ENCODE data around the gene TCP11.

TCP11 gene

GRCh38 chr6:35173044-35173426 is 31.9 kb upstream of the TCP11 start:
- no peak for DNase-seq (ENCODE audit: low read depth in 2 of 2)

GRCh38 chr6:35170891-35171290 is 29.8 kb upstream of the TCP11 start:
- no peak for DNase-seq (ENCODE audit: low read depth in 2 of 2)

- no peak for DNase-seq (ENCODE audit: low read depth in 2 of 2)
These were observed 29.0 kb upstream of the TCP11 start for GRCh38 chr6:35170166-35170565.

GRCh38 chr6:35168461-35168861 is 27.3 kb upstream of the TCP11 start:
- no peak for DNase-seq (ENCODE audit: low read depth in 2 of 2)

- DNase-seq (ENCODE audit: low read depth in 2 of 2) = no peak
These were observed 26.4 kb upstream of the TCP11 start for GRCh38 chr6:35167505-35167904.

- DNase-seq (ENCODE audit: low read depth in 2 of 2) = no peak
These were observed 25.4 kb upstream of the TCP11 start for GRCh38 chr6:35166520-35166919.

- no peak for DNase-seq (ENCODE audit: low read depth in 2 of 2)
These were observed 25.0 kb upstream of the TCP11 start for GRCh38 chr6:35166116-35166515.

- no peak for DNase-seq (ENCODE audit: low read depth in 2 of 2)
These were observed 24.5 kb upstream of the TCP11 start for GRCh38 chr6:35165630-35166071.

- DNase-seq (ENCODE audit: low read depth in 2 of 2) = no peak
These were observed 23.7 kb upstream of the TCP11 start for GRCh38 chr6:35164868-35165267.

GRCh38 chr6:35164277-35164676 is 23.1 kb upstream of the TCP11 start:
- DNase-seq (ENCODE audit: low read depth in 2 of 2) = no peak

GRCh38 chr6:35163836-35164235 is 22.7 kb upstream of the TCP11 start:
- DNase-seq (ENCODE audit: low read depth in 2 of 2) = no peak

GRCh38 chr6:35161776-35162607 is 20.9 kb upstream of the TCP11 start:
- DNase-seq (ENCODE audit: low read depth in 2 of 2) = no peak

GRCh38 chr6:35161266-35161665 is 20.1 kb upstream of the TCP11 start:
- no peak for DNase-seq (ENCODE audit: low read depth in 2 of 2)

- DNase-seq (ENCODE audit: low read depth in 2 of 2) = no peak
These were observed 19.5 kb upstream of the TCP11 start for GRCh38 chr6:35160642-35161041.

- no peak for DNase-seq (ENCODE audit: low read depth in 2 of 2)
These were observed 17.4 kb upstream of the TCP11 start for GRCh38 chr6:35158520-35158919.

GRCh38 chr6:35154947-35155346 is 13.8 kb upstream of the TCP11 start:
- no peak for DNase-seq (ENCODE audit: low read depth in 2 of 2)

GRCh38 chr6:35154262-35154661 is 13.1 kb upstream of the TCP11 start:
- DNase-seq (ENCODE audit: low read depth in 2 of 2) = no peak

GRCh38 chr6:35152067-35152707 is 11.0 kb upstream of the TCP11 start:
- no peak for DNase-seq (ENCODE audit: low read depth in 2 of 2)

GRCh38 chr6:35151466-35151865 is 10.3 kb upstream of the TCP11 start:
- DNase-seq (ENCODE audit: low read depth in 2 of 2) = no peak

- DNase-seq (ENCODE audit: low read depth in 2 of 2) = no peak
These were observed 8.9 kb upstream of the TCP11 start for GRCh38 chr6:35149891-35150566.

- no peak for DNase-seq (ENCODE audit: low read depth in 2 of 2)
These were observed 7.1 kb upstream of the TCP11 start for GRCh38 chr6:35148167-35148741.

- no peak for DNase-seq (ENCODE audit: low read depth in 2 of 2)
These were observed 6.3 kb upstream of the TCP11 start for GRCh38 chr6:35147486-35147885.
